ENCODE measurements around the gene PRICKLE2. TPM values are rescaled to one million over a fixed set of nuclear protein-coding genes. Genes with fewer than 3 reads are reported as not detected.

The PRICKLE2 gene
- total and polyA plus RNA-seq, 7 donors, result 0.34 to 4.9 (median 2.2) TPM

DNA sequence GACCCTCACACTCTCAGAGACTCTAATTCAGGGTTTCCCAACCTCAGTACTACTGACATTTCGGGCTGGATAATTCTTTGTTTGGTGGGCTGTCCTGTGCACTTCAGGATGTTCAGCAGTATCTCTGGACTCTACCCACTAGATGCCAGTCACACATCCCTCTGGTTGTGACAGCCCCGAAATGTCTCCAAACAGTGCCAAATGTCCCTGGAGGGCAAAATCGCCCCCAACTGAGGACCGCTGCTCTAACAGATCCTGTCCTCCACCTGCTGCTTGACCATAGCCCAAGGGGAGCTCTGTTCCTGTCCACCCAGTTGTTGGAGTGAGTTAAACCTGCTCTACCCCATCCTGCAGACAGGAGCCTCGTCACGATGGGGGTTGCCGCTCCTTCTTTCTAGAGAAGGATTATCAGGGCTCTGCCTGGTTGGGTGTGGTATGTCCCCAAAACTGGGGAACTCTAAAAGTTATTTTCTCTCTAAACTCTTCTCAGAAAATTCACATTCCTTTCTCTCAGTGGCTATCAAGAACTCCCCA, 116.4 kb downstream of the PRICKLE2 start:
- no peak overlapping the region for H3K27ac ChIP-seq
- 83 to 86% (median 85%) methylated on average over 7 of the region's 7 CpGs for WGBS, 3 donors
- DNase-seq (no peak), ATAC-seq (no peak)
- intact Hi-C loops (cut with DNase I), result no loop called here
- no peaks in the 10 kb centered on the region for H3K27me3 ChIP-seq (ENCODE audit: insufficient read depth in 3 of 3, low read length in 2 of 3)
- TF ChIP-seq, protein P1, sequence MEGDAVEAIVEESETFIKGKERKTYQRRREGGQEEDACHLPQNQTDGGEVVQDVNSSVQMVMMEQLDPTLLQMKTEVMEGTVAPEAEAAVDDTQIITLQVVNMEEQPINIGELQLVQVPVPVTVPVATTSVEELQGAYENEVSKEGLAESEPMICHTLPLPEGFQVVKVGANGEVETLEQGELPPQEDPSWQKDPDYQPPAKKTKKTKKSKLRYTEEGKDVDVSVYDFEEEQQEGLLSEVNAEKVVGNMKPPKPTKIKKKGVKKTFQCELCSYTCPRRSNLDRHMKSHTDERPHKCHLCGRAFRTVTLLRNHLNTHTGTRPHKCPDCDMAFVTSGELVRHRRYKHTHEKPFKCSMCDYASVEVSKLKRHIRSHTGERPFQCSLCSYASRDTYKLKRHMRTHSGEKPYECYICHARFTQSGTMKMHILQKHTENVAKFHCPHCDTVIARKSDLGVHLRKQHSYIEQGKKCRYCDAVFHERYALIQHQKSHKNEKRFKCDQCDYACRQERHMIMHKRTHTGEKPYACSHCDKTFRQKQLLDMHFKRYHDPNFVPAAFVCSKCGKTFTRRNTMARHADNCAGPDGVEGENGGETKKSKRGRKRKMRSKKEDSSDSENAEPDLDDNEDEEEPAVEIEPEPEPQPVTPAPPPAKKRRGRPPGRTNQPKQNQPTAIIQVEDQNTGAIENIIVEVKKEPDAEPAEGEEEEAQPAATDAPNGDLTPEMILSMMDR (IDR thresholded peaks at IDR 0.05), result no peak
- H3K4me1 ChIP-seq, result no peaks in the 10 kb centered on the region
- H3K36me3 ChIP-seq (ENCODE audit: insufficient read depth in 1 of 2, low read depth in 1 of 2), result no peaks in the 10 kb centered on the region
- no peak overlapping the region for H3K4me3 ChIP-seq
- H3K9me3 ChIP-seq, result no peaks in the 10 kb centered on the region

DNA sequence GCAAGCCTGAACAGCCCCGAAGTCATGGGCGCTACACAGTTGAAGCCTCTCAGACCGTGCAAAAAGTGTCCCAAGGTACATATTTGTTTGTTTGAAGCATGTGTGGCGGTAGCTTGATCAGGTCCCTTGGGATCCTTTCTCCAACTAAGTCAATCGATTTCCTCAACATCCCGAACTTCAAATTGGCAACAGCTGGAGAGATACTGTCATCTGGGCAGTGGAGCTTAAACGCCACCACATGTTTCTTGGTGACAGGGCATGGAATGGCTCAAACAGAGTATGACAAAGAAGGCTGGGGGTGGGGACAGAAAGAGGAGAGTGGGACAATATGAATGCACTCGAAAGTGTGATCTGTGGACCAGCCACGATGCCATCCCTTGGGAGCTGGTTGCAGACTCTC, 117.0 kb downstream of the PRICKLE2 start:
- TF ChIP-seq, protein P1 (IDR thresholded peaks at IDR 0.05), result no peak
- no peak overlapping the region for H3K27ac ChIP-seq
- no peaks in the 10 kb centered on the region for H3K9me3 ChIP-seq
- no peaks in the 10 kb centered on the region for H3K36me3 ChIP-seq (ENCODE audit: insufficient read depth in 1 of 2, low read depth in 1 of 2)
- 75 to 78% (median 77%) methylated on average over 9 of the region's 9 CpGs for whole genome bisulfite sequencing, 3 donors
- no peak overlapping the region for H3K4me3 ChIP-seq
- intact Hi-C loops (cut with DNase I), result no loop called here
- no peaks in the 10 kb centered on the region for H3K27me3 ChIP-seq (ENCODE audit: insufficient read depth in 3 of 3, low read length in 2 of 3)
- ATAC-seq (no peak), DNase-seq (no peak)
- no peaks in the 10 kb centered on the region for H3K4me1 ChIP-seq

DNA sequence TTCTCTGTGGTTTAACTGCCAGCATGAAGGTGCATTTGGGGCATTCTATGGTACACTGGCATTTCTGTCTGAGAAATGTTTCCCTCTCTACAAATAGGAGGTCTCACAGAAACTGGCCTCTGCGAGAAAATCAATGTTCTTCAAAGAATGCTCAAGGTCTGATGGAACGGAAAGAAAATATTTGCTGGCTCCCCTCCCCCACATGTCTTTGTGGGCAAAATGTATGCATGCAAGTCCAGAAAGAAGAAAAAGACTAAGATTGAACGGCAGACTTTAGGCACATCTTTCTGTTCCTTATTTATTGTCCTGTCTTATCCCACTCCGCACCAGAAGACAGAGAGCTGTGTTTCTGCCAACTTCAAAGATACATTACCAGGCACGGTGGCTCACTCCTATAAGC, 118.1 kb downstream of the PRICKLE2 start:
- intact Hi-C loops (cut with DNase I), result no loop called here
- ATAC-seq (no peak), DNase-seq (no peak)
- 82 to 90% (median 88%) methylated on average over 5 of the region's 5 CpGs for WGBS, 3 donors
- H3K4me1 ChIP-seq, result no peaks in the 10 kb centered on the region
- H3K36me3 ChIP-seq (ENCODE audit: insufficient read depth in 1 of 2, low read depth in 1 of 2), result no peaks in the 10 kb centered on the region
- no peaks in the 10 kb centered on the region for H3K9me3 ChIP-seq
- no peaks in the 10 kb centered on the region for H3K27me3 ChIP-seq (ENCODE audit: insufficient read depth in 3 of 3, low read length in 2 of 3)
- TF ChIP-seq, protein P1 (IDR thresholded peaks at IDR 0.05), result no peak
- H3K4me3 ChIP-seq, result no peak overlapping the region
- H3K27ac ChIP-seq, result no peak overlapping the region

DNA sequence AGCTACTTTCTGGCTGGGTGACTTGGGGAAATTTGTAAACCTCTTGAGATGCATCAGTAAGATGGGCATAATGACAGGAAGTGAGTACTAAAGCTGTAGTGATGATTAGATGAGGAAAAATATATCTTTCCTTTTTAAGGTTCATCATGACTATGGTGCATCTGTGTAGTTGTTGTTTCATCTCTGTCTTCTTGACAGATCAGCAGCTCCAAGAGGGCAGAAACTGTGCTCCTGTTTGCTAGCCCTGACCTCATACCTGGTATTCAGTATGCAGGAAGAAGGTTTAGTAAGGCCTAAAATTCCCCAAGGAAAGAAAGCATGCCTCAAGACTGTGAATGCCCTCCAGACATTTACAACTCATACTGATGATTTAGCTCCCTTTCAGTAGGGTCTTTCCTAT, 119.5 kb downstream of the PRICKLE2 start:
- Histone ChIP-seq H3K4me1 (no peaks in the 10 kb centered on the region), H3K36me3 (ENCODE audit: insufficient read depth in 1 of 2, low read depth in 1 of 2) (no peaks in the 10 kb centered on the region), H3K9me3 (no peaks in the 10 kb centered on the region), H3K27ac (no peak overlapping the region), H3K4me3 (no peak overlapping the region), H3K27me3 (ENCODE audit: insufficient read depth in 3 of 3, low read length in 2 of 3) (no peaks in the 10 kb centered on the region)
- TF ChIP-seq, protein P1 (IDR thresholded peaks at IDR 0.05), result no peak
- ATAC-seq (no peak), DNase-seq (no peak)
- intact Hi-C loops (cut with DNase I), result no loop called here

DNA sequence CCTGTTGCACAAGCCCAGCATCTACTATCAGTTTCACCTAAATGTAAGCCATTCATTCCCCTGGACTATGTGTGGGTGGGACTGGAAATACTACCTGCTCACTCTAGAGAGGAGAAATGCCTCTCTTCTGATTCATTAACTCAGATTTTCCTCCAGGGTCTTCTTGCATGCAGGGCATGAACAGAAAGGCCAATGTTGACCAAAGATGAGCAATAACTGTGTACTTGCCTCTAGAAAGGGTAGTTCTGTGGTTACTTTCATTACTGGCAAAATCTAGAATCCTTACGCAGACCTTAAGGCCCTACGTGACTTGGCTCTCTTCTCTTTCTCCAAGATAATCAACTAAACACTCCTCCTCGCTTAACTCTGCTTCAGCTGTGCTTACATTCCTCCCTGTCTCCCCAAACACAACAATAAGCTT, 120.6 kb downstream of the PRICKLE2 start:
- intact Hi-C loops (cut with DNase I), result no loop called here
- TF ChIP-seq, protein P1 (IDR thresholded peaks at IDR 0.05), result no peak
- Histone ChIP-seq H3K9me3 (no peaks in the 10 kb centered on the region), H3K4me1 (no peaks in the 10 kb centered on the region), H3K4me3 (no peak overlapping the region), H3K36me3 (ENCODE audit: insufficient read depth in 1 of 2, low read depth in 1 of 2) (no peaks in the 10 kb centered on the region), H3K27me3 (ENCODE audit: insufficient read depth in 3 of 3, low read length in 2 of 3) (no peaks in the 10 kb centered on the region), H3K27ac (no peak overlapping the region)
- no peak for DNase-seq
- ATAC-seq, result no peak
- 87 to 92% (median 90%) methylated on average over 3 of the region's 3 CpGs for WGBS, 3 donors
